Stimulated activated CD8-positive, alpha-beta memory T cell treated with anti-CD3 and anti-CD28 coated beads, Interleukin-15, amount 100 ng/mL, for 24 hours (primary cell): ENCODE data around the gene TMEM161A.

Experiments used
- DNase-seq: peaks from one replicate; pipeline ENCODE4 v3.0.0-alpha.2; 2020; ENCODE audit warnings: low read depth

The TMEM161A gene

DNA sequence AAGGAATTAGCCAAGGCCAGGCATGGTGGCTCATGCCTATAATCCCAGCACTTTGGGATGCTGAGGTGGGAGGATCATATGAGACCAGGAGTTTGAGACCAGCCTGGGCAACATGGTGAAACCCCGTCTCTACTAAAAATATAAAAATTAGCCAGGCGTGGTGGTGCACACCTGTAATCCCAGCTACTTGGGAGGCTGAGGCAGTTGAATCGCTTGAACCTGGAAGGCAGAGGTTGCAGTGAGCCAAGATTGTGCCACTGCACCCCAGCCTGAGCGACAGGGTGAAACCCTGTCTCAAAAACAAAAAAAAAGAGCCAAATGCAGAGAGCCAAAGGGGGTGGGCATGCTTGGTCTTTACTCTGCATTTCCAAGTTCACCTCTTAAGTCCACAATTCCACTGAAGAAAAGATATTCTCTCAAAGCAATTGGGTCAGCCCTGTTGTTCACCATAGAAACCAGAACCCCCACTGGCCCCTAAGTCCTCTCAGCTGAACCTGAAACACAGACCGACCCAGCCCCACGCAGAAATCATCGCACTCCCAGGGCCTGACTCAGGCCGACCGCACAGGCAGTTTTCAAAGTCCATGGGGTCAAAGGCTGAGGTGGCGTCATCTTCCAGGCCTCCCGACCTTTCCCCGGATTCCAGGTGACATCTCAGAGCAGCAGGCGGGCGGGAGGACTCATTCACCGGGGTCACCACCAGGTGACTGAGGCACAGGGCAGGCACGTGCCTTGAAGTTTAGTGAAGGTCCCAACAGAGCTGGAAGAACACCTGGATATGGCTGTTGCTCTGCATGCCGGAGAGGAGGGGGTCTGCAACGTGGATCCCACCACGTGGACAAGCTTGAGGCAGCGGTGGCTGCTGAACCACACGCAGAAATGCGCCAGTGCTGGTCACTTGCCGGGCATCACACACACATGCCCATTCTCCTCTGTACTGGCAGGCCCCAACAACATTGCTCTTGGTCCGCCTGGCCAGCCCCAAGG is 41.3 kb downstream of the TMEM161A start:
- DNase-seq, result no peak

DNA sequence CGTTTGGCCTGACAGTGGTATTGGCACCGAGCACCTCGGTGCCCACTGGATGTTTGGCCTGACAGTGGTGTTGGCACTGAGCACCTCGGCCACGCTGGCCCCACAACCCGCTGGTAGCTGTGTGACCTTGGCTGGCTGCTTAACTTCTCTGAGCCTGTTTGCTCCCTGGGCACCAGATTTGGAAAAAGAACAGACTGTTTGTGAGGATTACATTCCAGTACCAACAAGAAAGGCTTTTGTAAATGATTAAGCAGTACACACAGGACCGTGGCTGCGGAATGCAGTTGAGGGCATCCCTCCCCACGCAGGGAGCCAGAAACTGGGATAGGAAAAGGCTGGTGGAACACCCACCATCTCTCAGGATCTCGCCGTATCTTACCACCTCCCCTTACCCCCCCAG is 42.6 kb downstream of the TMEM161A start:
- DNase-seq, result no peak

DNA sequence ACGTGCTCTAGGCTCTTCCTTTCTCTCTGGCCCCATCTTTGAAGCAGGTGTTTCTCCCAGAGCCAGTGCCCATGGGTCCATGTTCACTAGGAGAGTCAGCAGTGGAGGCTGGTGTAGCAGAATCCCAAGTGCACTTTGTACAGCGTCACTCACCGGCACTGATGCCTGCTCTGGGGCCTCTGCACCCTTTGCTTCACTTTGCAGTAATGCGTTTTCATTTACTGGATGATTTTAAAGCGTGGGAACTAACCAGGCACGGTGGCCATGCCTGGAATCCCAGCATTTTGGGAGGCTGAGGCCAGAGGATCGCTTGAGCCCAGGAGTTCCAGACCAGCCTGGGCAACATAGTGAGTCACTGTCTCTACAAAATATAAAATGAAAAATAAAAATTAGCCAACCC is 43.8 kb downstream of the TMEM161A start:
- DNase-seq, result no peak

DNA sequence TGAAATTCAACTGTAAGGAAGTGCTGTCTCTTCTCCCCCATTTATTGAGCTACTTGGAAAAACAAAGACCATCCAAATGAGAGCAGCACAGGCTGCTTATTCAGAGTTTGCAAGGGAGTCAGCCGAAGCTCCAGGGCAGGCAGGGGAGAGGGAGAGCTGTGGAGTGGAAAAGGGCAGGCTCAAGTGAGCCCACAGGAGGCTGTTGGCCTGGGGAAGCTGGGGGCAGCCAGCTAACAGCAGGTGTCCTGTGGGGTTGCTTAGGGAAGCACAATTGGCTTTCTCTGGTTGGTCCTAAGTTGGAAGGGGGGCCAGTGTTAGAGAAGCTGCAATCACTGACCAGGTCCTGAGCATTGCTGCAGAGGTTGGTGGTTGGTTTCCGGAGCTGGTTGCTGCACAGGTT is 50.6 kb downstream of the TMEM161A start:
- DNase-seq, result no peak

DNA sequence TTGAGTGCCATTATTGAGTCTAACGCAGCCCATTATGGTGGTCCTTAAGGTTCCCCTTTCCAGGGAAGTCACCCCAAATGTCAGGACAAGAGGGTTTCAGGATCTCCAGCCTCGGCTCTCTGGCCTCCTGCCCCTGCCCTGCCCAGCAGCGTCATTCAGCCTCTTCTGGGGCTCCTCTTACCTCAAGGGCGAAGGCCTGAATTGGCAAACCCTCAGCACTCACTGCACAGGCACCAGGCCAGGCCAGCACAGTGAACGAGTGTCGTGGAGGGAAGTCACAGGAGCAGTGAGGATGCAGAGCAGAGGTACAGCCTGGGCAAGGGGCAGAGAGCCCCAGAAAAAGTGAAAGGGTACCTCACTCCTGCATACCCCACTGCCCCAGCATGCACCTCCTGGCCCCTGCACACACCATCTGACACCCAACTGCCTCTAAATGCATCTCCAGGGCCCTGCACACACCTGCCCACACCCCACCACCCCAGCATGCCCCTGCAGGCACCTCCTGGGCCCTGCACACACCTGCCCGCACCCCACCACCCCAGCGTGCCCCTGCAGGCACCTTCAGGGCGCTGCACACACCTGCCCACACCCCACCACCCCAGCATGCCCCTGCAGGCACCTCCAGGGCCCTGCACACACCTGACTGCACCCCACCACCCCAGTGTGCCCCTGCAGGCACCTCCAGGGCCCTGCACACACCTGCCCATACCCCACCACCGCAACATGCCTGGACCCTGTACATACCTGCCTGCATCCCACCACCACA is 54.7 kb downstream of the TMEM161A start:
- DNase-seq, result no peak

DNA sequence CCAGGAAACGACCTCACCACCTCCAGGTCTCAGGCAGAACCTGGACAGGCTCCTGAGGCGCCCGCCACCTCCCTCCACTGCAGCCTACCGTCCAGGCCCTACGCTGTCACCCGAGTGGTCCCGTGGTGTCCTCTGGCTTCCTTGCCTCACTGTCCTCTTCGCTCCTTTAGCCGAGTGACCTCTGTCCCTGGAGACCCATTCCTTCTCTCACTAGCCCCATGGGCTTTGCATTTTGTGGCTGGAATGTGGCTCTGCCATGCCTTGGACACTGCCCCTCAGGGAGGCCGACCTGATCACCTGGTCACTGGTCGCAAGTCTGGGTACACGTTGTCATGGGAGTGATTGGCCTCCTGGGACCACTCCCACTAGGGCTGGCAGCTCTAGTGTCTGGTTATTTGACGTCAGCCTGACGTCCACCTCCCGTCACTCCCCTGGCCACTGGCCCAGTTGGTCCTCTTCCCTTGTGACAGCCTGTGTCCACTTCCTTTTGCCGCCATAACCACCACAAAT is 56.6 kb downstream of the TMEM161A start:
- no peak for DNase-seq

DNA sequence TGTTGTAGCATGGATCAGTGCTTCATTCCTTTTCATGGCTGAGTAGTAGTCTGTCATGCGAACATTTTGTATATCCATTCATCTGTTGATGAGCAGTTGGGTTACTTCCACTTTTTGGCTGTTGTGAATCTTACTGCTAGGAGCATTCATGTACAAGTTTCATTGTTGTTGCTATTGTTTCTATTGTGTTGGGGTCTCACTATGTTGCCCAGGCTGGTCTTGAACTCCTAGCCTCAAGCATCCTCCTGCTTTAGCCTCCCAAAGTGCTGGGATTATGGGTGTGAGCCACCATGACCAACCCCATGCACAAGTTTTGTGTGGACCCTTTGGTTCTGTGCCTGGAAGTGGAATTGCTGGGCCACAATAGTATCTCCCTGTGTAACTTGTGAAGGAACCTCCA is 58.7 kb downstream of the TMEM161A start:
- DNase-seq, result no peak

DNA sequence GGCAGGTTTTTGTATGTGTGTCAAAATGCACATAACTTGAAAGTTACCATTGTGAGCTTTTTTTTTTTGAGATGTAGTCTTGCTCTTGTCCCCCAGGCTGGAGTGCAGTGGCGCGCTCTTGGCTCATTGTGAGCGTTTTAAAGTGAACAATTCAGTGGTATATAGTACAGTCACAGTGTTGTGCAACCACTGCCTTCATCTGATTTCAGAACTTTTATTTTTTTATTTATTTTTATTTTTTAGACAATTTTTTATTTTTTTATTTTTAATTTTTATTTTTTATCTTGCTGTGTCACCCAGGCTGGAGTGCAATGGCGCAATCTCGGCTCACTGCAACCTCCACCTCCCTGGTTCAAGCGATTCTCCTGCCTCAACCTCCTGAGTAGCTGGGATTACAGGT is 59.5 kb downstream of the TMEM161A start:
- DNase-seq, result no peak

DNA sequence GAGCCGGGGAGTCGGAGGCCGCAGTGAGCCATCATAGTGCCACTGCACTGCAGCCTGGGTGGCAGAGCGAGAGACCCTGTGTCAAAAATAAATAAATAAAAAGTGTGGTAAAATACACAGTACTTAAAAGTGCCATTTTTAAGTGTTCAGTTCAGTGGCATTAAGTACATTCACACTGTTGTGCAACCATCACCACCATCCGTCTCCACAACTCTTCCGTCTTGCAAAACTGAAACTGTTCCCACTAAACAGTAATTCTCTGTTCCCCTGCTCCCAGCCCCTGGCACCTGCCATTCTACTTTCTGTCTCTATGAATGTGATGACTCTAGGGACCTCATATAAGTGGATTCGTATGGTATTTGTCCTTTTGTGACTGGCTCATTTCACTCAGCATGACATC is 61.2 kb downstream of the TMEM161A start:
- no peak for DNase-seq

DNA sequence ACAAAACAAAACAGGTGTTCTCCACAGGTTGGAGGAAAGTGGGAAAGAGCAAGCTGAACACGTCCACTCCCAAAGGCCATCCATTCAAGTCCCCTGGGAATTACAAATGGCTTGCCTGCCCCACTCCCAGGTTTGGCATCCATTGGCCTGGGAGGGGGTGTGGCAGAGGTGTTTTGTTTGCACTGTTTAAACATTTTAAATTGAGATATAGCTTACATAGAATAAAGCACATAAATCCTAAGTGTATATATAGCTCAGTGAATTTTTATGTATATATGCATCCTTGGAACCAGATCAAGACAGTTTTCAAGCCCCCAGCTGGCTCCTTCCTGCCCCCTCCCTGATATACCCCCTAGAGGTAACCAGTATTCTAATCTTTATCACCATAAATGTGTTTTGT is 61.8 kb downstream of the TMEM161A start:
- DNase-seq, result no peak

DNA sequence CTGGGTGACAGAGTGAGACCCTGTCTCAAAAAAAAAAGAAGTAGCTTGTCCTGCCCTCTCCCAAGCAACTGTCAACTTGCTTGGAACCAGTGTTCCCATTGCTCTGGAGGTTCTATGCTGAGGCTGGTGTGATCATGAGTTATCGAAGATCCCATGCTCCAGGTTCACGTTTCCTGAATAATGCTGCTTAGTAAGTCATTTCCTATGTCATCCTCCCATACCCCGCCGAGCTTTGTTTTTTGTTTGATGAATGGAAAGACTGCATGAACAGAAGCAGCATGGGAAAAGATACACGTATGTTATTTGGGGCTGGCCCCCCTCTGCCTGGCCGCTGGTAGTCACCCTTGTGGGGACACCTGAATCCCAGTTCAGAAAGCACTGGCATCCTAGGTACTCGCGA is 63.2 kb downstream of the TMEM161A start:
- no peak for DNase-seq

DNA sequence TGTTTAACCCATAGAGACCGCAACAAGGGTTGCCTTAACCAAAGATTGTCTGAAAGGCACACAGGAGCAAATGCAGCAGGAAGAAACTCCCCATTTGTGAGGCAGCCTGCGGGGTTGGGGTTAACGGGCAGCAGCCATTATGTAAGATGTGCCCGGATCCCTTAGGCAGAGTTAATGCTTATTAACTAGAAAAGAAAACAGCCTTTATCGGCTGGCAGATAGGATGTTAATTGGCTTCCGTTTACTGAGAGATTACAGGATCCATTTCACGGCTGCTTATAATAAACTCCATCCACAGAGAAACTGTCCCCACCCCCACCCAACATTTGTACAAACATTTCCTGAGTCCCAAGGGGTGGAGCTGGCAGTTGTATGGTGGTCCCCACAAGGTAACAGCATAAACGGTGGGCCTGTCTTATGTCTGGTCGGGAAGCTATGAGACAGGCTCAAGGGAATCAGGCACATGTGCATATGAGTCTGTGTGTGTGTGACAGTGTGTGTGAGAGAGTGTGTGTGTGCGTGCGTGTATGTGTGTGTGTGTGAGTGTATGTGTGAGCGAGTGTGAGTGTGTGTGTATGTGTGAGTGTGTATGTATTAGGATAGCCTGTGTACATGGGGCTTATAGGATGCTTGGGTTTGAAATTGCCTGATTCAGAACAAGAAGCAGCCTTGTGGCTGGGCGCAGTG is 63.9 kb downstream of the TMEM161A start:
- no peak for DNase-seq

DNA sequence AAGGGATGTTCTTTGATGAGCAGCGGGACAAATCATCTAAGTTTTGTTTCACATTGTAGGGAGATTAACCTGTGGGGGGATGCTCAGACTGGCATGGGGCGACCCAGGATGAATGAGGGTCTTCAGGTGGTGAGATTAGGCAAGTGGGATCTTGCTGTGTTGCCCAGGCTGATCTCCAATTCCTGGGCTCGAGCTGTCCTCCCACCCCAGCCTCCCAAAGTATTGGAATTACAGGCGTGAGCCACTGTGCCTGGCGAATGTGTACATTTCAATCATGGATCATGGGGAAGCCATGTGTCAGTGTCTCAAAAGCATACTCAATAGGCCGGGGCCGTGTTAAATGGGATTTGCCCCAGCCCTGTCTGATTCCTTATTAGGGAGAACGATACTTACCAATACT is 66.4 kb downstream of the TMEM161A start:
- no peak for DNase-seq
